GM21737 (cell line): ENCODE results near the gene TNFSF12.

Source experiments
- ATAC-seq: cut with Tn5 transposase; IDR thresholded peaks from one replicate; pipeline ENCODE4 v1.9.1; 2021; ENCODE audit warnings: mild to moderate bottlenecking, moderate library complexity; ENCODE audit not compliant: unreplicated experiment

The TNFSF12 gene

DNA sequence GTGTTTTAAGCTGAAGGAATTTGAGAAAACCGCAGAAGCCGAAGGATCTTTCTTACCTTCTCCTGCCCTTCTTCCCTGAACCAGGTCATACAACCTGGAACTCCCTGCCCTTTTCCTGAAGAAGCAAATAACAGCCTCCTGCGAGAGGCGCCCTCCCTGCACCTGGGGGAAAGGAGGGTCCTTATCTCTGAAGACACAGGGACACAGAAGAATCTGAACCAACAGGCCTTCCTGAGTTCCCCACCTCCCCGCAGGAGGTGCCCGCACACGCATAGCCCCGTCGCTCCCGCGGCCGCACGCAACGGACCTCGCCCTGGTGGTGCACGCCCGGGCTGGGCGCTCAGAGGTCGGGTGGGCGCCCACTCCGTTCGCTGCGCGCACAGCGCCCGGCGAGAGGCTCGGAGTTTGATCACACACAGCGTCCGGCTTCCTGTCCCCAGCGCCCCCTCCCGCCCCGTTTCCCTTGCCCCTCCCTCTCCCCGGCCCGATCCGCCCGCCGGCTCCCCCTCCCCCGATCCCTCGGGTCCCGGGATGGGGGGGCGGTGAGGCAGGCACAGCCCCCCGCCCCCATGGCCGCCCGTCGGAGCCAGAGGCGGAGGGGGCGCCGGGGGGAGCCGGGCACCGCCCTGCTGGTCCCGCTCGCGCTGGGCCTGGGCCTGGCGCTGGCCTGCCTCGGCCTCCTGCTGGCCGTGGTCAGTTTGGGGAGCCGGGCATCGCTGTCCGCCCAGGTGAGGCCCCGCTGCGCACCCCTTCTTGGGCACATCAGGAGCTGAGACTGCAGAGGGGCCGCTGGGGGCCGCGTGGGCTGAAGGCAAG lies at the start of gene TNFSF12:
TSS of gene TNFSF12 (plus strand) at position 474 of the 816 bp plus-strand sequence. CDS start at position 570, 96 bp downstream.
- no peak for ATAC-seq

- ATAC-seq = no peak
These were observed 49.7 kb upstream of the TNFSF12 start for GRCh38 chr17:7499161-7499560.

- ATAC-seq = no peak
These were observed 47.1 kb upstream of the TNFSF12 start for GRCh38 chr17:7501729-7502128.

DNA sequence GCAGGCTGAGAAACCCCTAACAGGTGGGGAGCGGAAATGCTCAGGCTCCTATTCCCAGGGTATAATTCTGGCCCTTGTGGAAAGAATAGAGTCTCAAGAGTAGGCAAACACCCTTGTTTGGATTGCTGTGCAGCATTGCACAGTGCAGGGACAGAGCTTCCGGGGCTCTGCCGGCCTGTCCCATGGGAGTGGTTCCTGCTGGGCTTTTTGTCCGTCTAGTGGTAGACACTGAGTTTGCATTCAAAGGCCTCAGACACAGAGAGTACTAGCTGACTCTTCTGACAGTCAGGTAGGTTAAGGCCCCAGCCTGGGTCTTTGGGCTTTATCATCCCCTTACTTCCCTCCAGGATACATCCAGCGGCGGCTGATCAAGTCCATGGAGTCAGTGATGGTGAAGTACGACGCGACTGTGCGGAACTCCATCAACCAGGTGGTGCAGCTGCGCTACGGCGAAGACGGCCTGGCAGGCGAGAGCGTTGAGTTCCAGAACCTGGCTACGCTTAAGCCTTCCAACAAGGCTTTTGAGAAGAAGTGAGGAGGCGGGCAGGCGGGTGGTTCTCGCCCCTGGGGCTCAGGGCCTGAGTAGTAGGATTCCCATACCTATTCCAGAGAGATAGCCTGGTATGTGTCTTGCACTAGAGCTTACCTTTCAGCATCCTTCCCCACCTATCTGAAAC lies 46.5 kb upstream of the TNFSF12 start:
- ATAC-seq = no peak

DNA sequence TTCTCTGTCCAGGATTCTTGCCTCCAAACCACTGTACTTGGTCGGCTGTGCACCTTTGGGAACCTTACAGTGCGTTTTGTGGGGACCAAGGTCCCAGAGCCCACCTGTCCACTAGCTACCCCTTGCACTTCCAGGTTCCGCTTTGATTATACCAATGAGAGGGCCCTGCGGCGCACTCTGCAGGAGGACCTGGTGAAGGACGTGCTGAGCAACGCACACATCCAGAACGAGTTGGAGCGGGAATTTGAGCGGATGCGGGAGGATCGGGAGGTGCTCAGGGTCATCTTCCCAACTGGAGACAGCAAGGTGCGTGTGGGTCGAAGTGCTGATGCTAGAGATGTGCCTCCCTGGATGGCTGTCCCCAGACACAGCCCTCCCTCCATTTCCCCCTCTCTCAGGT lies 45.9 kb upstream of the TNFSF12 start:
- no peak for ATAC-seq

DNA sequence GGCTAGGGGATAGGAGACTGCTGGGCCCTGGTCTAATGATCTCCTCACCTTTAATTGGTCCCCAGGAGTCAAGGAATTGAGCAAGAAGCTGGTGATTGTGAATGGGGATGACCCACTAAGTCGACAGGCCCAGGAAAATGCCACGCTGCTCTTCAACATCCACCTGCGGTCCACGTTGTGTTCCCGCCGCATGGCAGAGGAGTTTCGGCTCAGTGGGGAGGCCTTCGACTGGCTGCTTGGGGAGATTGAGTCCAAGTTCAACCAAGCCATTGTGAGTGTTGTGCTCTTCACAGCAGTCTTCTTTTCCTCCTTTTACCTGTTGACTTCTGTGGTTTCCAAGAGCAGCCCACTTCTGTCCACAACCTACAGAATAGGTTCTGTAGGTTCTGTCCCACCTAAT lies 45.3 kb upstream of the TNFSF12 start:
- no peak for ATAC-seq

GRCh38 chr17:7508145-7508544 lies 40.7 kb upstream of the TNFSF12 start:
- no peak for ATAC-seq

GRCh38 chr17:7508846-7509245 lies 40.0 kb upstream of the TNFSF12 start:
- no peak for ATAC-seq

- no peak for ATAC-seq
These were observed 38.9 kb upstream of the TNFSF12 start for GRCh38 chr17:7509937-7510336.

DNA sequence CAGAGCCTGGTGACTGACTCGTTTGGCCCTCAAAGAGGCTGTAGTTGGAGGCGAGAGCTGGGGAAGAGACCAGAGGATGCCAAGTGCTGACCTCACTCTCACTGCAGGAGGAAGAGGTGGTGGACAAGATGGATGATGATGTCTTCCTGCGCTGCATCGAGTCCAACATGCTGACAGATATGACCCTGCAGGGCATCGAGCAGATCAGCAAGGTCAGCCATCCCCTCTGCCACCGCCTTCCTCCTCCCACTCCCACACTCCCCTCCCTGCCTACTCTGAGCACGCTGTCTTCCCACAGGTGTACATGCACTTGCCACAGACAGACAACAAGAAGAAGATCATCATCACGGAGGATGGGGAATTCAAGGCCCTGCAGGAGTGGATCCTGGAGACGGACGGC lies 37.8 kb upstream of the TNFSF12 start:
- ATAC-seq = no peak

DNA sequence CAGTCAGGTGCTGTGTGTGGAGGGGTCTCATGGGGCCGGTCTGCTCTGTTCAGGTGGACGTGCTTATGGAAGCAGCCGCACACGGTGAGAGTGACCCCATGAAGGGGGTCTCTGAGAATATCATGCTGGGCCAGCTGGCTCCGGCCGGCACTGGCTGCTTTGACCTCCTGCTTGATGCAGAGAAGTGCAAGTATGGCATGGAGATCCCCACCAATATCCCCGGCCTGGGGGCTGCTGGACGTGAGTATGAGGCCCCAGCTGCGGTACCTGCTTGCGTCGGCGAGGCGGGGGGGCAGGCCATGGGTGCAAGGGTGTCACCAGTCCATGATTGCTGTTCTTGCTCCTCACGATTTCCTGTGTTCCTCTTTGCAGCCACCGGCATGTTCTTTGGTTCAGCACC lies 36.8 kb upstream of the TNFSF12 start:
- no peak for ATAC-seq

- no peak for ATAC-seq
These were observed 35.9 kb upstream of the TNFSF12 start for GRCh38 chr17:7512824-7513540.

DNA sequence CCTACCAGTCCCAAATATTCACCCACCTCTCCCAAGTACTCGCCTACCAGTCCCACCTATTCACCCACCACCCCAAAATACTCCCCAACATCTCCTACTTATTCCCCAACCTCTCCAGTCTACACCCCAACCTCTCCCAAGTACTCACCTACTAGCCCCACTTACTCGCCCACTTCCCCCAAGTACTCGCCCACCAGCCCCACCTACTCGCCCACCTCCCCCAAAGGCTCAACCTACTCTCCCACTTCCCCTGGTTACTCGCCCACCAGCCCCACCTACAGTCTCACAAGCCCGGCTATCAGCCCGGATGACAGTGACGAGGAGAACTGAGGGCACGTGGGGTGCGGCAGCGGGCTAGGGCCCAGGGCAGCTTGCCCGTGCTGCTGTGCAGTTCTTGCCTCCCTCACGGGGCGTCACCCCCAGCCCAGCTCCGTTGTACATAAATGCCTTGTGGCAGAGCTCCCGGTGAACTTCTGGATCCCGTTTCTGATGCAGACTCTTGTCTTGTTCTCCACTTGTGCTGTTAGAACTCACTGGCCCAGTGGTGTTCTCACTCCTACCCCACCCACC lies 34.9 kb upstream of the TNFSF12 start:
- ATAC-seq = no peak

DNA sequence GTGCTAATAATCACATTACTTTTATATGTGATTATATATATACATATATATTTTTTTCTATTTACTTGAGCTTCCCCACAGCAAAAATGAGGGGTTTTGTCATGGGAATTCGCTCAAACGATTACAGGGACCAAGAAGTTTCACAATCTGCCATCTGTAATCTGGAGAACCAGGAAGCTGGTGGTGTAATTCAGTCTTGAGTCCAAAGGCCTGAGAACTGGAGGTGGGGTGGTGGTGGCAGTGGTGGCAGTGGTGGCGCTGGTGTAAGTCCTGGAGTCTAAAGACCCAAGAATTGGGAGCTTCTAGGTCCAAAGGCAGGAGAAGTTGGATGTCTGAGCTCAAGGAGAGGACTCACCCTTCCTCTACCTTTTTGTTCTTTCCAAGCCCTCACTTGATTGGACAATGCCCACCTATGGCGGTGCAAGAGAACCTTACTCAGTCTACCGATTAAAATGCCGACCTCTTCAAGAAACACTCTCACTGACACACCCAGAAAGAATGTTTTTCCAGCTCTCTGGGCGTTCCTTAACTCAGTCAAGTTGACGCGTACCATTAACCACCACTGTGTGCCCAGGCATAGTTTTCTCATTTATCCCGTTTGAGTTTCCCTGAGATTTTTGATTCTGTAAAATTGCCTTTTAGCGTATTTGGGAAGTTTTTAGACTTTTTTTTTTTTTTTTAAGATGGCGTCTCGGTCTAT lies 32.8 kb upstream of the TNFSF12 start:
- ATAC-seq = no peak

DNA sequence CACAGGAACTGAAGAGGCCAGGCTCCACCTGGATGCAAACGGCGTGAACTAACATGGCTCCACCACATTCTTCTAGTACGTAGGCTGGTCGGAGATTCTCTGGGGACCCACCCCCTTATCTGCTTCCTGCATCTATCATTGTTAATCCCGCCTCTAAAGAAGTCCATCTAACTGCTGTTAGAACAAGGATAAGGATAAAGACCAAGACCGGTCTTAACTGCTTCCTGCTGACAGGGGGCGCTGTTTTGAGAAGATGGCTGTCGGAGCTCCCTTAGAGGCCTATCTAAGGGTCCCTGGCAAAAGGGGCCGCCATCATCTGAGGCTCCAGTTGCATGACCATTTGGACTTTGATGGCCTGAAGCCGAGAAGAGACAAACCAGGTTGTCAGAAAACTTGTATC lies 25.8 kb upstream of the TNFSF12 start:
- no peak for ATAC-seq

- no peak for ATAC-seq
These were observed 20.0 kb upstream of the TNFSF12 start for GRCh38 chr17:7528842-7529241.

GRCh38 chr17:7530023-7530900 lies 18.6 kb upstream of the TNFSF12 start:
- no peak for ATAC-seq

- ATAC-seq = no peak
These were observed 10.8 kb upstream of the TNFSF12 start for GRCh38 chr17:7538050-7538449.

- ATAC-seq = no peak
These were observed 9.8 kb upstream of the TNFSF12 start for GRCh38 chr17:7538891-7539545.
